ENCODE measurements around the gene PLXNA4.

PLXNA4 gene

DNA sequence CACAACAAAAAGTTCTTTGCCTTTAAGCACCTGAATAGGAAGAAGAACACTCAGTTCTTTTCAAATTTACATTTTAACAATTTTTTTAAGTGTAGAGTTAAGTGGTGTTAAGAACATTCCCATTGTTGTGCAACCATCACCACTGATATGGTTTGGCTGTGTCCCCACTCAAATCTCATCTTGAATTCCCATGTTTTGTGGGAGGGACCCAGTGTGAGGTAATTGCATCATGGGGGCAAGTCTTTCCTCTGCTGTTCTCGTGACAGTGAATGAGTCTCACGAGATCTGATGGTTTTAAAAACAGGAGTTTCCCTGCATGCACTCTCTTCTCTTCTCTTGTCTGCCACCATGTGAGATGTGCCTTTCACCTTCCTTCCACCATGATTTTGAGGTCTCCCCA lies 155.7 kb downstream of the PLXNA4 start:
- no peak for TF ChIP-seq SIN3A (IDR thresholded peaks at IDR 0.05; ENCODE audit: borderline replicate concordance, insufficient read depth, low read length)
- no peak for TF ChIP-seq TAF1 (IDR thresholded peaks at IDR 0.05; ENCODE audit: borderline replicate concordance, insufficient read depth, low read length)
- TF ChIP-seq POLR2AphosphoS5 (IDR thresholded peaks at IDR 0.05; ENCODE audit: low read depth, low read length): no peak
- TF ChIP-seq, protein P1, sequence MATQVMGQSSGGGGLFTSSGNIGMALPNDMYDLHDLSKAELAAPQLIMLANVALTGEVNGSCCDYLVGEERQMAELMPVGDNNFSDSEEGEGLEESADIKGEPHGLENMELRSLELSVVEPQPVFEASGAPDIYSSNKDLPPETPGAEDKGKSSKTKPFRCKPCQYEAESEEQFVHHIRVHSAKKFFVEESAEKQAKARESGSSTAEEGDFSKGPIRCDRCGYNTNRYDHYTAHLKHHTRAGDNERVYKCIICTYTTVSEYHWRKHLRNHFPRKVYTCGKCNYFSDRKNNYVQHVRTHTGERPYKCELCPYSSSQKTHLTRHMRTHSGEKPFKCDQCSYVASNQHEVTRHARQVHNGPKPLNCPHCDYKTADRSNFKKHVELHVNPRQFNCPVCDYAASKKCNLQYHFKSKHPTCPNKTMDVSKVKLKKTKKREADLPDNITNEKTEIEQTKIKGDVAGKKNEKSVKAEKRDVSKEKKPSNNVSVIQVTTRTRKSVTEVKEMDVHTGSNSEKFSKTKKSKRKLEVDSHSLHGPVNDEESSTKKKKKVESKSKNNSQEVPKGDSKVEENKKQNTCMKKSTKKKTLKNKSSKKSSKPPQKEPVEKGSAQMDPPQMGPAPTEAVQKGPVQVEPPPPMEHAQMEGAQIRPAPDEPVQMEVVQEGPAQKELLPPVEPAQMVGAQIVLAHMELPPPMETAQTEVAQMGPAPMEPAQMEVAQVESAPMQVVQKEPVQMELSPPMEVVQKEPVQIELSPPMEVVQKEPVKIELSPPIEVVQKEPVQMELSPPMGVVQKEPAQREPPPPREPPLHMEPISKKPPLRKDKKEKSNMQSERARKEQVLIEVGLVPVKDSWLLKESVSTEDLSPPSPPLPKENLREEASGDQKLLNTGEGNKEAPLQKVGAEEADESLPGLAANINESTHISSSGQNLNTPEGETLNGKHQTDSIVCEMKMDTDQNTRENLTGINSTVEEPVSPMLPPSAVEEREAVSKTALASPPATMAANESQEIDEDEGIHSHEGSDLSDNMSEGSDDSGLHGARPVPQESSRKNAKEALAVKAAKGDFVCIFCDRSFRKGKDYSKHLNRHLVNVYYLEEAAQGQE (IDR thresholded peaks at IDR 0.05; ENCODE audit: insufficient read depth in 1 of 2, low read depth in 2 of 2, low read length in 2 of 2): no peak
- TF ChIP-seq FOXP2 (optimal IDR thresholded peaks at IDR 0.05; ENCODE audit: borderline replicate concordance, extremely low read depth, extremely low read length, insufficient read depth): no peak

DNA sequence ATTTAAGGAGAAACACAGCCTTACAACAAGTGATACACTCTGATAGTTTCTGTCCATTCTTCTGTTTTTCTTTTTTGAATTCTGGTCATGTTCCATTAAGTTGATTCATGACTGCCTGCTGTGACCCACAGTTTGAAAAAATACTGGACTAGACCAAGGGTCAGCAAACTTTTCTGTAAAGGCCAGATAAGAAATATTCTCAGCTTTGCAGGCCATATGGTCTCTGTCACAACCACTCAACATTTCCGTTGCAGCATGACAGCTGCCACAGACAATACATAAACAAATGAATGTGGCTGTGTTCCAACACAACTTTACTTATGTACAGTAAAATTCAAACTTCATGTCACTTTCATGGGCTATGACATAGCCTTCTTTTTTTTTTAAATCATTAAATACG lies 156.7 kb downstream of the PLXNA4 start:
- TF ChIP-seq SIN3A (IDR thresholded peaks at IDR 0.05; ENCODE audit: borderline replicate concordance, insufficient read depth, low read length) (0 out of 2 replicates have a peak, but pooled peaks have one; percentile 49), POLR2AphosphoS5 (IDR thresholded peaks at IDR 0.05; ENCODE audit: low read depth, low read length) (no peak), FOXP2 (optimal IDR thresholded peaks at IDR 0.05; ENCODE audit: borderline replicate concordance, extremely low read depth, extremely low read length, insufficient read depth) (no peak), TAF1 (IDR thresholded peaks at IDR 0.05; ENCODE audit: borderline replicate concordance, insufficient read depth, low read length) (no peak)
- TF ChIP-seq, protein P1 (IDR thresholded peaks at IDR 0.05; ENCODE audit: insufficient read depth in 1 of 2, low read depth in 2 of 2, low read length in 2 of 2): no peak

DNA sequence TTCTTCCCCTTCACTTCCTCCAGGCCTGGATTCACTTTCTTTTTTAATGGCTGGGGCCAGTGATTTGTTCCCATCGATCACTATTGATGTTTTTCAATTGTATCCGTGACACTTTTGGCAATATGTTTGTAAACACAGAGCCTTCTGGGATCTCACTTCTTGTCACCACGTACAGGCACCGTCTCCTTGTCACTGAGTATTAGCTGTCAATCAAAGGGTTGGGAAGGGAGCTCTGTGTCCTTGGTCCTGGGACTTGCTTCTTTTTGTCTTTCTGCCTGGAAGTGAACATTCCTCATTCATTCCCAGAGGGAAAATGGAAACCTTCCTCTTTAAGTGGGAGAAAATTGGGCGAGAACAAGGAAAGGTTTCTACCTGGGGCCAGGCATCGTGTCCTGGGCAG lies 157.4 kb downstream of the PLXNA4 start:
- TF ChIP-seq, protein P1 (IDR thresholded peaks at IDR 0.05; ENCODE audit: insufficient read depth in 1 of 2, low read depth in 2 of 2, low read length in 2 of 2): no peak
- TF ChIP-seq POLR2AphosphoS5 (IDR thresholded peaks at IDR 0.05; ENCODE audit: low read depth, low read length) (no peak), FOXP2 (optimal IDR thresholded peaks at IDR 0.05; ENCODE audit: borderline replicate concordance, extremely low read depth, extremely low read length, insufficient read depth) (no peak), TAF1 (IDR thresholded peaks at IDR 0.05; ENCODE audit: borderline replicate concordance, insufficient read depth, low read length) (no peak), SIN3A (IDR thresholded peaks at IDR 0.05; ENCODE audit: borderline replicate concordance, insufficient read depth, low read length) (no peak)

DNA sequence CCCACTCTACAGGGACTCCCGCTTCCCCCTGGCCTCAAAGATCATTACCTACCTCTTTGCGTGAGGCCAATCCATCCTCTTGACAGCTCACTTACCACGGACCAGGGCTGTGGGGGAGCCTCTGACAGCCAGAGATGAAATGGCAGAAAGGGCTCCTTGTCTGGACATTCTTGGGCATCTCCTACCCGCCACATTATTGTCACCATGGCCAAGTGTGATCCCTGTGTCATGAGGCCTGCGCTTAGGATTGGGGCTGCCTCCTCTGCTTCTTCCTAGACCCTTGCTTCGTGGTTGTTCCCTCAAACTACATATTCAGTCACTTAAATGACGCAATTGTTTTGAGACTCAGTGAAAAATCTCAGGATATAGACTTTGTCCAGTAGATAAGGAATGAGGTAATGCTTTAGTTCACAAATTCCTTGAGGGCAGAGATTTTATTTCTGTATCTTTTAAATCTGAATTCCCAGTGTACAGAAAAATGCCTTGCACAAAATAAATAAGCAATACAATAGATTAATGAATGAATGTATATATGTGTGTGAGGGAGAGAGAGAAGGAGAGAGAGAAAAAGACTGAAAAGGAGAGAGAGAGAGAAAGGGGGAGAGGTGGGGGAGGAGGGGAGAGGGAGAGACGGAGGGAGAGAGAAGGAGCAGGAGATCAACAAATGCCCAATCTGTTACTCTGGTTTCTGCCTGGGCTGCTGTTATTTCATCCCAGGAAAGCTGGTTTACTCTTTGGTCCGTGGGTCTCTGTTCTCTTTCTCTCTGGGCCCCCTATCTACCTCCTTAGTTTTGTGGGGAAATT lies 159.0 kb downstream of the PLXNA4 start:
- TF ChIP-seq TAF1 (IDR thresholded peaks at IDR 0.05; ENCODE audit: borderline replicate concordance, insufficient read depth, low read length) (no peak), SIN3A (IDR thresholded peaks at IDR 0.05; ENCODE audit: borderline replicate concordance, insufficient read depth, low read length) (no peak), POLR2AphosphoS5 (IDR thresholded peaks at IDR 0.05; ENCODE audit: low read depth, low read length) (no peak), FOXP2 (optimal IDR thresholded peaks at IDR 0.05; ENCODE audit: borderline replicate concordance, extremely low read depth, extremely low read length, insufficient read depth) (no peak)
- TF ChIP-seq, protein P1 (IDR thresholded peaks at IDR 0.05; ENCODE audit: insufficient read depth in 1 of 2, low read depth in 2 of 2, low read length in 2 of 2): no peak
